Kidney (tissue), 14 donors: Measurements from ENCODE around the gene JAZF1. TPM values are rescaled to one million over a fixed set of nuclear protein-coding genes. Genes with fewer than 3 reads are reported as not detected.

Source experiments
- DNase-seq, 5 donors: peaks; one replicate each; pipeline ENCODE4 v3.0.0-alpha.2; 2013 to 2020
- FAIRE-seq: peaks from 2 replicates; lab custom pipeline; 2012; peaks lifted over from hg19 to GRCh38; lab: Jason Lieb, UNC
- H3K27ac ChIP-seq, 2 donors: one replicate each; pipeline ENCODE4 v1.7.0; 2013; ENCODE audit warnings: low read depth in 2 of 2, low read length in 2 of 2, inconsistent platforms in 1 of 2
- H3K27me3 ChIP-seq: one replicate; pipeline ENCODE4 v1.7.1; 2013; ENCODE audit warnings: low read length, inconsistent platforms; ENCODE audit not compliant: control insufficient read depth, insufficient read depth
- H3K36me3 ChIP-seq, 3 donors: one replicate each; pipeline versions ENCODE4 v1.7.0 to v1.7.1; 2013; ENCODE audit warnings: low read length in 3 of 3, control low read depth in 1 of 3, inconsistent platforms in 1 of 3; ENCODE audit not compliant: insufficient read depth in 3 of 3, control insufficient read depth in 2 of 3
- H3K4me1 ChIP-seq, 3 donors: one replicate each; pipeline versions ENCODE4 v1.7.0 to v1.7.1; 2013; ENCODE audit warnings: low read length in 3 of 3, inconsistent platforms in 1 of 3, low read depth in 1 of 3; ENCODE audit not compliant: control insufficient read depth in 2 of 3, insufficient read depth in 2 of 3
- H3K4me3 ChIP-seq, 3 donors: one replicate each; pipeline versions ENCODE4 v1.7.0 to v1.8.1; 2013; ENCODE audit warnings: low read length in 3 of 3, control low read depth in 1 of 3, inconsistent platforms in 1 of 3
- H3K9ac ChIP-seq, 3 donors: one replicate each; pipeline versions ENCODE4 v1.7.0 to v1.7.1; 2013; ENCODE audit warnings: low read length in 3 of 3, control low read depth in 1 of 3, inconsistent platforms in 1 of 3
- H3K9me3 ChIP-seq, 3 donors: one replicate each; pipeline versions ENCODE4 v1.7.0 to v1.7.1; 2013; ENCODE audit warnings: low read length in 3 of 3, control low read depth in 1 of 3, inconsistent platforms in 1 of 3; ENCODE audit not compliant: control insufficient read depth in 2 of 3, insufficient read depth in 1 of 3
- intact Hi-C: fragments of 100-400 bp; cut with DNase I; formaldehyde crosslinking; loops from one replicate; pipeline ENCODE4 v1.11.1; 2022
- polyA plus RNA-seq: library from polyadenylated mRNA; stranded (reverse); fragments of 350-450 nt; fragmentation: Illumina TruSeq; extraction: RNeasy Lipid Tissue Mini Kit (QIAGEN cat#74804); gene quantifications from one replicate; pipeline ENCODE4 v1.2.3, GENCODE V29; 2014; ENCODE audit warnings: low read depth, low replicate concordance; ENCODE audit not compliant: insufficient read depth
- total RNA-seq: library from RNA; stranded (reverse); fragmentation: NEBNext Ultra II Directional; extraction: Animal tissue kit (Norgen Biotek cat#: 25700); gene quantifications from one replicate; pipeline ENCODE4 v1.2.1, GENCODE V29; 2021
- TF ChIP-seq, protein P1 (sequence below): IDR thresholded peaks from 3 replicates; pipeline ENCODE4 v1.5.1; 2012; ENCODE audit warnings: mild to moderate bottlenecking, moderate library complexity, borderline replicate concordance; ENCODE audit not compliant: insufficient read depth; ENCODE audit errors: extremely low read depth
- donor health status: control.
- donor health status: control.
- donor health status: control.
- donor health status: control.
- donor health status: control.
- donor health status: DM: yes; HTN: yes; CAD: no.
- donor health status: Normal renal cell carcinoma (clear cell type).

Gene JAZF1
- total and polyA plus RNA-seq, 2 donors from 2014 or later = 5.7 to 13.1 TPM

DNA sequence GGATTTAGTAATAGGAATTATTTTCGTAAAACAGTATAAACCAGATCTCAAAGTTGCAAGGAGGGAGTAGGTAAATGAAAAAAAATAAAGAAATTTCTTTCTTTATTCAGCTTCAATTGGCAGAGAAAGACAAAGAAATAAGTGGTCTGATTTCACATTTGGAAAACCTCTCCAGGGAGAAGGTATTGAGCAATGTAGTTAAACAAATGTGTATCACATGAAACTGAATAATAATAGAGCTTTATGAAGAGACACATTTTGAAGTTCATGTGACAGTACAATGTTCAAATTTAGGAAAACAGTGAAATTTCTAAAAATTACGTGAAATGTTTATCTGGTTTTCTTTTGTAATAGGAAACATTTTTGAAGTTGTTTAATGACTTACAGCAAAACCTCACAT, 377.6 kb downstream of the JAZF1 start:
- FAIRE-seq = no peak
- Histone ChIP-seq H3K36me3 (peaks cover 0 to 14% (median 0%) of the 10 kb centered on the region in 3 donors), H3K27me3 (no peaks in the 10 kb centered on the region), H3K4me3 (no peak overlapping the region), H3K27ac (no peak overlapping the region), H3K9me3 (no peaks in the 10 kb centered on the region), H3K4me1 (peaks cover 0 to 2% (median 0%) of the 10 kb centered on the region in 3 donors), H3K9ac (no peak overlapping the region)
- intact Hi-C loops = no loop called here
- DNase-seq = no peak
- TF ChIP-seq, protein P1, sequence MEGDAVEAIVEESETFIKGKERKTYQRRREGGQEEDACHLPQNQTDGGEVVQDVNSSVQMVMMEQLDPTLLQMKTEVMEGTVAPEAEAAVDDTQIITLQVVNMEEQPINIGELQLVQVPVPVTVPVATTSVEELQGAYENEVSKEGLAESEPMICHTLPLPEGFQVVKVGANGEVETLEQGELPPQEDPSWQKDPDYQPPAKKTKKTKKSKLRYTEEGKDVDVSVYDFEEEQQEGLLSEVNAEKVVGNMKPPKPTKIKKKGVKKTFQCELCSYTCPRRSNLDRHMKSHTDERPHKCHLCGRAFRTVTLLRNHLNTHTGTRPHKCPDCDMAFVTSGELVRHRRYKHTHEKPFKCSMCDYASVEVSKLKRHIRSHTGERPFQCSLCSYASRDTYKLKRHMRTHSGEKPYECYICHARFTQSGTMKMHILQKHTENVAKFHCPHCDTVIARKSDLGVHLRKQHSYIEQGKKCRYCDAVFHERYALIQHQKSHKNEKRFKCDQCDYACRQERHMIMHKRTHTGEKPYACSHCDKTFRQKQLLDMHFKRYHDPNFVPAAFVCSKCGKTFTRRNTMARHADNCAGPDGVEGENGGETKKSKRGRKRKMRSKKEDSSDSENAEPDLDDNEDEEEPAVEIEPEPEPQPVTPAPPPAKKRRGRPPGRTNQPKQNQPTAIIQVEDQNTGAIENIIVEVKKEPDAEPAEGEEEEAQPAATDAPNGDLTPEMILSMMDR = no peak

GRCh38 chr7:27799212-27799611, 381.4 kb downstream of the JAZF1 start:
- no peaks in the 10 kb centered on the region for H3K4me1 ChIP-seq
- TF ChIP-seq, protein P1 = no peak
- no peak overlapping the region for H3K27ac ChIP-seq
- no peak for FAIRE-seq
- intact Hi-C loops = no loop called here
- H3K36me3 ChIP-seq = peaks cover 2 to 31% (median 2%) of the 10 kb centered on the region in 3 donors
- no peak for DNase-seq
- no peak overlapping the region for H3K4me3 ChIP-seq
- H3K9me3 ChIP-seq = no peaks in the 10 kb centered on the region
- no peaks in the 10 kb centered on the region for H3K27me3 ChIP-seq
- no peak overlapping the region for H3K9ac ChIP-seq

GRCh38 chr7:27795977-27796376, 384.6 kb downstream of the JAZF1 start:
- Histone ChIP-seq H3K4me3 (no peak overlapping the region), H3K36me3 (peaks cover 5 to 40% (median 10%) of the 10 kb centered on the region in 3 donors), H3K9ac (no peak overlapping the region), H3K27me3 (no peaks in the 10 kb centered on the region), H3K4me1 (no peaks in the 10 kb centered on the region), H3K9me3 (no peaks in the 10 kb centered on the region), H3K27ac (no peak overlapping the region)
- DNase-seq (no peak), FAIRE-seq (no peak)
- intact Hi-C loops = no loop called here
- TF ChIP-seq, protein P1 = no peak

GRCh38 chr7:27793780-27794179, 386.8 kb downstream of the JAZF1 start:
- no peak overlapping the region for H3K9ac ChIP-seq
- intact Hi-C loops = no loop called here
- peaks cover 5 to 40% (median 10%) of the 10 kb centered on the region in 3 donors for H3K36me3 ChIP-seq
- DNase-seq = no peak
- no peak for FAIRE-seq
- no peaks in the 10 kb centered on the region for H3K9me3 ChIP-seq
- TF ChIP-seq, protein P1 = no peak
- H3K27me3 ChIP-seq = no peaks in the 10 kb centered on the region
- no peak overlapping the region for H3K4me3 ChIP-seq
- no peak overlapping the region for H3K27ac ChIP-seq
- no peaks in the 10 kb centered on the region for H3K4me1 ChIP-seq
